Memory B cell (primary cell): ENCODE measurements around the gene PIK3R1.
A peak's percentile ranks its signal among the peaks of the same experiment; 100 is the strongest.

Source experiments
- ATAC-seq: fragments of 150-1000 bp; cut with Tn5 transposase; 2 replicates; pipeline ENCODE4 v1.10.0; 2021; ENCODE audit warnings: low read depth, mild to moderate bottlenecking, moderate library complexity
- DNase-seq, 2 donors: peaks; one replicate each; pipeline ENCODE4 v3.0.0; 2022; ENCODE audit warnings: low spot score in 2 of 2
- H3K27ac Mint-ChIP-seq: one replicate; pipeline ENCODE4 v1.8.0; 2022; ENCODE audit warnings: mild to moderate bottlenecking, moderate library complexity, mixed read lengths
- H3K27me3 Mint-ChIP-seq: one replicate; pipeline ENCODE4 v1.8.0; 2022; ENCODE audit warnings: mixed read lengths
- H3K36me3 Mint-ChIP-seq: one replicate; pipeline ENCODE4 v1.8.0; 2022; ENCODE audit warnings: mild to moderate bottlenecking, mixed read lengths
- H3K4me1 Mint-ChIP-seq: one replicate; pipeline ENCODE4 v1.8.0; 2022; ENCODE audit warnings: mixed read lengths
- H3K4me3 Mint-ChIP-seq: one replicate; pipeline ENCODE4 v1.8.0; 2022; ENCODE audit warnings: mild to moderate bottlenecking, moderate library complexity, mixed read lengths
- H3K9me3 Mint-ChIP-seq: one replicate; pipeline ENCODE4 v1.8.0; 2022; ENCODE audit warnings: mixed read lengths

Gene PIK3R1

GRCh38 chr5:68299575-68299974, 84.0 kb downstream of the PIK3R1 start:
- Mint-ChIP-seq H3K4me3 (no peak overlapping the region), H3K27ac (no peak overlapping the region), H3K4me1 (peaks cover 5% of the 10 kb centered on the region), H3K36me3 (peaks cover 30% of the 10 kb centered on the region), H3K9me3 (no peaks in the 10 kb centered on the region), H3K27me3 (no peaks in the 10 kb centered on the region)
- DNase-seq (no peak), ATAC-seq (no peak)

GRCh38 chr5:68303038-68303738, 87.6 kb downstream of the PIK3R1 start:
- no peak overlapping the region for H3K4me3 Mint-ChIP-seq
- H3K27me3 Mint-ChIP-seq = no peaks in the 10 kb centered on the region
- peaks cover 7% of the 10 kb centered on the region for H3K36me3 Mint-ChIP-seq
- H3K4me1 Mint-ChIP-seq = peaks cover 3% of the 10 kb centered on the region
- no peaks in the 10 kb centered on the region for H3K9me3 Mint-ChIP-seq
- H3K27ac Mint-ChIP-seq = no peak overlapping the region
- ATAC-seq (no peak), DNase-seq (no peak)

- Mint-ChIP-seq H3K9me3 (no peaks in the 10 kb centered on the region), H3K4me3 (no peak overlapping the region), H3K27ac (no peak overlapping the region), H3K4me1 (peaks cover 3% of the 10 kb centered on the region), H3K27me3 (no peaks in the 10 kb centered on the region), H3K36me3 (peaks cover 4% of the 10 kb centered on the region)
- DNase-seq = no peak
- no peak for ATAC-seq
Measured at GRCh38 chr5:68303754-68304420, 88.3 kb downstream of the PIK3R1 start.

- Mint-ChIP-seq H3K4me1 (peaks cover 3% of the 10 kb centered on the region), H3K27ac (no peak overlapping the region), H3K36me3 (peaks cover 3% of the 10 kb centered on the region), H3K9me3 (no peaks in the 10 kb centered on the region), H3K27me3 (no peaks in the 10 kb centered on the region), H3K4me3 (no peak overlapping the region)
- DNase-seq = no peak
- no peak for ATAC-seq
Measured at GRCh38 chr5:68304421-68305052, 89.0 kb downstream of the PIK3R1 start.

- H3K27me3 Mint-ChIP-seq = no peaks in the 10 kb centered on the region
- H3K4me1 Mint-ChIP-seq = peaks cover 3% of the 10 kb centered on the region
- H3K27ac Mint-ChIP-seq = no peak overlapping the region
- DNase-seq = no peak
- H3K36me3 Mint-ChIP-seq = peaks cover 3% of the 10 kb centered on the region
- no peaks in the 10 kb centered on the region for H3K9me3 Mint-ChIP-seq
- no peak overlapping the region for H3K4me3 Mint-ChIP-seq
- no peak for ATAC-seq
Measured at GRCh38 chr5:68305223-68305870, 89.8 kb downstream of the PIK3R1 start.

- Mint-ChIP-seq H3K36me3 (peaks cover 3% of the 10 kb centered on the region), H3K27ac (no peak overlapping the region), H3K9me3 (no peaks in the 10 kb centered on the region), H3K4me1 (peaks cover 3% of the 10 kb centered on the region), H3K4me3 (no peak overlapping the region), H3K27me3 (no peaks in the 10 kb centered on the region)
- no peak for DNase-seq
- no peak for ATAC-seq
Measured at GRCh38 chr5:68306361-68307014, 90.9 kb downstream of the PIK3R1 start.

GRCh38 chr5:68313336-68313735, 97.8 kb downstream of the PIK3R1 start:
- DNase-seq (no peak), ATAC-seq (no peak)
- Mint-ChIP-seq H3K4me3 (no peak overlapping the region), H3K9me3 (peaks cover 1% of the 10 kb centered on the region), H3K27me3 (peaks cover 1% of the 10 kb centered on the region), H3K27ac (no peak overlapping the region), H3K4me1 (peaks cover 10% of the 10 kb centered on the region), H3K36me3 (peaks cover 2% of the 10 kb centered on the region)

GRCh38 chr5:68314465-68314864, 98.9 kb downstream of the PIK3R1 start:
- no peak overlapping the region for H3K4me3 Mint-ChIP-seq
- no peak overlapping the region for H3K27ac Mint-ChIP-seq
- ATAC-seq (no peak), DNase-seq (no peak)
- peaks cover 2% of the 10 kb centered on the region for H3K36me3 Mint-ChIP-seq
- peaks cover 1% of the 10 kb centered on the region for H3K9me3 Mint-ChIP-seq
- H3K27me3 Mint-ChIP-seq = peaks cover 1% of the 10 kb centered on the region
- peaks cover 10% of the 10 kb centered on the region for H3K4me1 Mint-ChIP-seq

GRCh38 chr5:68315679-68316271, 100.2 kb downstream of the PIK3R1 start:
- Mint-ChIP-seq H3K27ac (peak overlapping the region; percentile 35), H3K27me3 (peaks cover 1% of the 10 kb centered on the region), H3K36me3 (peaks cover 2% of the 10 kb centered on the region), H3K4me1 (peaks cover 10% of the 10 kb centered on the region), H3K9me3 (peaks cover 1% of the 10 kb centered on the region), H3K4me3 (no peak overlapping the region)
- ATAC-seq (peak; percentile 98), DNase-seq (peak; percentile 8 to 19)

- no peak overlapping the region for H3K27ac Mint-ChIP-seq
Measured at GRCh38 chr5:68316469-68316868, 100.9 kb downstream of the PIK3R1 start.

GRCh38 chr5:68317646-68318045, 102.1 kb downstream of the PIK3R1 start:
- Mint-ChIP-seq H3K36me3 (peaks cover 2% of the 10 kb centered on the region), H3K4me3 (no peak overlapping the region), H3K9me3 (peaks cover 1% of the 10 kb centered on the region), H3K27ac (no peak overlapping the region), H3K4me1 (peaks cover 10% of the 10 kb centered on the region), H3K27me3 (peaks cover 3% of the 10 kb centered on the region)
- ATAC-seq (no peak), DNase-seq (no peak)

More at GRCh38 chr5:68316469-68316868, 100.9 kb downstream of the PIK3R1 start:
- Mint-ChIP-seq H3K9me3 (peaks cover 1% of the 10 kb centered on the region), H3K4me3 (no peak overlapping the region), H3K36me3 (peaks cover 2% of the 10 kb centered on the region), H3K27me3 (peaks cover 3% of the 10 kb centered on the region), H3K4me1 (peaks cover 10% of the 10 kb centered on the region)
- no peak for DNase-seq
- no peak for ATAC-seq

GRCh38 chr5:68318955-68319705, 103.6 kb downstream of the PIK3R1 start:
- Mint-ChIP-seq H3K27ac (no peak overlapping the region), H3K4me1 (peaks cover 10% of the 10 kb centered on the region), H3K36me3 (peaks cover 2% of the 10 kb centered on the region), H3K4me3 (no peak overlapping the region), H3K9me3 (peaks cover 1% of the 10 kb centered on the region), H3K27me3 (peaks cover 3% of the 10 kb centered on the region)
- ATAC-seq (no peak), DNase-seq (no peak)
